ENCODE results near the gene PTPN14.

PTPN14 gene

DNA sequence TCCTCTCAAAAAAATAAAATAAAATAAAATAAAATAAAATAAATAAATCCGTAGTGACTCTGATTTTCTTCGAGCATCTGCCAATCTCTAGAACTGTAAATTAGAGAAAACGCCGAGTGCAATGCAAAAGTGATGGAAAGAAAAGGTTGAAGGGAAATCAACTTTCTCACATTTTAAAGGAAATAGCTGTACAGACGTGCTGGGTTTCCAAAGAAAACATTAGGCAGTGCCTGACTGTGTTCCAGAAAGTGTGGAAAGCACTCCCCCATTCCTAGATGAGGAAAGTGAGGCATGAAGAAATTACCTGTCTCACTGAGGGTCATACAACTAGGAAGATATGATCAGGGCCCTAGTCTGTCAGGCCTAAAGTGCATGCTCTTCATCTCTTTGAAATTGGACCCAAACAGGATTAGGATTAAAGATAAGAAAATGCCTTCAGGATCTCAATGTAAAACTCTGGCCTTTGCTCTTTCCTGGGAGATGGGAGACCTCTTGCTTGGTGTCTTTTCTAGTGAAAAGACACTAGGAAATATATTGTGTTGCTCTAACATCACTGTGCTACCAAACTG lies 1.8 kb upstream of the PTPN14 start:
- no peak overlapping the region for H3K27ac Mint-ChIP-seq
- H3K36me3 Mint-ChIP-seq (ENCODE audit: low read depth) = no peaks in the 10 kb centered on the region
- H3K9me3 Mint-ChIP-seq = no peaks in the 10 kb centered on the region
- intact Hi-C loops (cut with micrococcal nuclease) = no loop called here
- peaks cover 54% of the 10 kb centered on the region for H3K27me3 Mint-ChIP-seq
- H3K4me3 Mint-ChIP-seq = no peak overlapping the region
- peaks cover 19% of the 10 kb centered on the region for H3K4me1 Mint-ChIP-seq (ENCODE audit: low read depth)

DNA sequence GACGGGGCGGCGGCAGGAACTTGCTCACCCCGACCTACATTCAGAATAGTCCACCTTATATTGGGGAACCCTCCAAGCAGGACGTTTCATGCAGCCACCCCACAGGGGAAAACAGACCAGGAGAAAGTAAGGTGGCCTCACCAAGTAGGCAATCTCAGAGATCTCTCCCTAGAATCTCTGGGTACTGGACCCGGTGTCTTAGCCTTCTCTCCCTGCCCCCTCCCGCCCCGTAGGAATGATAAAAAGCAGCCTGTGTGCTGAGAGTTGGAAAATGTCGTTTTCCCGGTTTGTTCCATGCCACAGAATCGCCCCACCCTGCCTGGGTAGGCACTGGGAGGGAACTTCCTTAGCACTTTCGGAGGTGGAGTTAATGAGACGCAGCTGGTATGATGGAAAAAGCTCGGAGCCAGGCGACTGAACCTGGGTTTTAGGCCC lies 789 bp upstream of the PTPN14 start:
- Mint-ChIP-seq H3K4me1 (ENCODE audit: low read depth) (peaks cover 13% of the 10 kb centered on the region), H3K9me3 (no peaks in the 10 kb centered on the region), H3K27me3 (peaks cover 60% of the 10 kb centered on the region), H3K27ac (no peak overlapping the region), H3K36me3 (ENCODE audit: low read depth) (no peaks in the 10 kb centered on the region), H3K4me3 (peak overlapping the region; percentile 67)
- intact Hi-C loops (cut with micrococcal nuclease) = no loop called here

GRCh38 chr1:214550857-214551435 lies 456 bp downstream of the PTPN14 start:
- H3K27me3 Mint-ChIP-seq = peaks cover 61% of the 10 kb centered on the region
- intact Hi-C loops (cut with micrococcal nuclease) = no loop called here
- H3K9me3 Mint-ChIP-seq = no peaks in the 10 kb centered on the region
- H3K4me1 Mint-ChIP-seq (ENCODE audit: low read depth) = peaks cover 13% of the 10 kb centered on the region
- no peak overlapping the region for H3K27ac Mint-ChIP-seq
- H3K36me3 Mint-ChIP-seq (ENCODE audit: low read depth) = no peaks in the 10 kb centered on the region
- H3K4me3 Mint-ChIP-seq = peak overlapping the region; percentile 72

- H3K4me3 Mint-ChIP-seq = no peak overlapping the region
- peaks cover 13% of the 10 kb centered on the region for H3K4me1 Mint-ChIP-seq (ENCODE audit: low read depth)
- no peaks in the 10 kb centered on the region for H3K9me3 Mint-ChIP-seq
- intact Hi-C loops (cut with micrococcal nuclease) = no loop called here
- peaks cover 60% of the 10 kb centered on the region for H3K27me3 Mint-ChIP-seq
- H3K36me3 Mint-ChIP-seq (ENCODE audit: low read depth) = no peaks in the 10 kb centered on the region
- H3K27ac Mint-ChIP-seq = no peak overlapping the region
Measured at GRCh38 chr1:214550013-214550856, 1.2 kb downstream of the PTPN14 start.

GRCh38 chr1:214549604-214550003 lies 1.8 kb downstream of the PTPN14 start:
- Mint-ChIP-seq H3K27me3 (peaks cover 59% of the 10 kb centered on the region), H3K9me3 (no peaks in the 10 kb centered on the region), H3K4me1 (ENCODE audit: low read depth) (peaks cover 13% of the 10 kb centered on the region), H3K27ac (no peak overlapping the region), H3K36me3 (ENCODE audit: low read depth) (no peaks in the 10 kb centered on the region), H3K4me3 (no peak overlapping the region)
- intact Hi-C loops (cut with micrococcal nuclease) = no loop called here

DNA sequence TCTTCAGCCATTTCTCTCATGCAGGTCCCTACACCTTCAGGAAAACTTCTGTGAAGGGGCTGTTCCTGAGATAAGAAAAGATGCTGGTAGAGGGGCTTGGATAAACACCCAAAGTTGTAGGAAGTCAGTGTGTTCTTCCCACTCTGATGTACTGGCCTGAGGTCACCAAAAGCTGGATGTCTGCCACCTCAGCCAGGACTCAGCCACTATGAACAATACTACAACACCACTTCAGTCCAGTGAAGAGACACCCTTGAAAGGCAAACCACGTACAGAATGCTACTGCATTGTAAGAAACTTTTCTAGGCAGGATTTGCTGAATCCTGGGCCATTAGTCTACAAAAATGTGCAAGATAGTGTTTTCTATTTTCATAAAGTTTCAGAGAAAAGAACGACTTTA lies 2.4 kb downstream of the PTPN14 start:
- peaks cover 58% of the 10 kb centered on the region for H3K27me3 Mint-ChIP-seq
- intact Hi-C loops (cut with micrococcal nuclease) = no loop called here

GRCh38 chr1:214548271-214548670 lies 3.1 kb downstream of the PTPN14 start:
- H3K4me1 Mint-ChIP-seq (ENCODE audit: low read depth) = peaks cover 13% of the 10 kb centered on the region
- H3K4me3 Mint-ChIP-seq = no peak overlapping the region
- no peaks in the 10 kb centered on the region for H3K9me3 Mint-ChIP-seq
- no peaks in the 10 kb centered on the region for H3K36me3 Mint-ChIP-seq (ENCODE audit: low read depth)
- H3K27me3 Mint-ChIP-seq = peaks cover 58% of the 10 kb centered on the region
- intact Hi-C loops (cut with micrococcal nuclease) = no loop called here
- no peak overlapping the region for H3K27ac Mint-ChIP-seq

More for the DNA sequence above, 2.4 kb downstream of the PTPN14 start:
- peaks cover 13% of the 10 kb centered on the region for H3K4me1 Mint-ChIP-seq (ENCODE audit: low read depth)
- no peak overlapping the region for H3K27ac Mint-ChIP-seq
- H3K36me3 Mint-ChIP-seq (ENCODE audit: low read depth) = no peaks in the 10 kb centered on the region
- H3K9me3 Mint-ChIP-seq = no peaks in the 10 kb centered on the region
- no peak overlapping the region for H3K4me3 Mint-ChIP-seq

- Mint-ChIP-seq H3K27ac (no peak overlapping the region), H3K27me3 (peaks cover 54% of the 10 kb centered on the region), H3K9me3 (no peaks in the 10 kb centered on the region), H3K4me3 (no peak overlapping the region), H3K4me1 (ENCODE audit: low read depth) (peaks cover 13% of the 10 kb centered on the region), H3K36me3 (ENCODE audit: low read depth) (no peaks in the 10 kb centered on the region)
- intact Hi-C loops (cut with micrococcal nuclease) = no loop called here
Measured at GRCh38 chr1:214547747-214548146, 3.7 kb downstream of the PTPN14 start.

DNA sequence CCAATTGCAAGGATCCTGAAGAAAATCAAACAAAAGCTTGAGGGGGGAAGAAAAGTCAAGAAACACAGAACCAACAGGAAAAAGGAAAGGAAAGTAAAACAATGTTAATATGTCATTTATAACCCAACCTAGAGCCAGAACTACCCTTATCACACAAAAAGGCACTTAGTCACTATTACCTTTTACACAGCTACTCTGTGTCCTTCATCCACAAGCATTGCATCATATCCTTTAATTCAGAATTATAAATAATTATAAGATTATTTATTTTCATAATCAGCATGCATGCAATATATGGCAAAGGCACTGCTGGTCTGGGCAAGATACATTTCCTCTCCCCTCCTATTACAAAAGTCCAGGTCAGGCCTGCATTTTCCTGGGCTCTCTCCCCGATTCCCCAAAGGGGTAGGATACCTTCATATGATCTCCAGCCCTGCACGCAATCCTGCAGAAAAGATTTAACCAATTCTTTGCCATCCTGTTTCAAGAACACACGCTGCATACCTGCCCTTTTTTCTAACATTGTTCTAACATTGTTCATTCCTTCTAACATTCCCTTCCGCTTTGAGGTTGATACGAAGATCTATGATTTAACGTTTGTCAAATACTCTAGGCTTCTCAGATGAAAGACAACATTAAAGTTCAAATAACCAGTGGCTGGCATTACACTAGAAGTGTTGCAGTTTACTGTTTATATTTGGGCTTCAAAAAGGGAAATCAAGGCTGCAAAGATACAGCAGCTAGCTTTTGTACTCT lies 4.3 kb downstream of the PTPN14 start:
- H3K4me3 Mint-ChIP-seq = no peak overlapping the region
- H3K9me3 Mint-ChIP-seq = no peaks in the 10 kb centered on the region
- H3K36me3 Mint-ChIP-seq (ENCODE audit: low read depth) = no peaks in the 10 kb centered on the region
- H3K4me1 Mint-ChIP-seq (ENCODE audit: low read depth) = peaks cover 13% of the 10 kb centered on the region
- H3K27me3 Mint-ChIP-seq = peaks cover 47% of the 10 kb centered on the region
- no peak overlapping the region for H3K27ac Mint-ChIP-seq
- intact Hi-C loops (cut with micrococcal nuclease) = no loop called here

DNA sequence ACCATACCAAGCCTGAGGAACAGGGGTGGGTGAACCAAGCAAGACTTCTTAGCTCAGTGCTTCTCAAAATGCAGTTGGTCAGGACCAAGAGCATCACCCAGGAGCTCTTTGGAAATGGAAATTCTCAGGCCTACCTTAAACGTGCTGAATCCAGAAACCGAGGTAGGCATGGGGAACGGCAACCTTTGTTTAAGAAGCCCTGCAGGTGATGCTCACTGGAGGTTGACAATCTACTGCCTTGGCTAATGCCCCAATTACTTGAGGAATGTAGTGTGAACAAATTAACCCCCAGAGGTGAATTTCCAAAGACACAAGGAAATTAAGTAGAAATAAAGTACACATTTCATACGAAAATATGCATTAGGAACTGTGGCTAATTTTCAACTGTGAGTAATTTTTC lies 5.3 kb downstream of the PTPN14 start:
- H3K4me3 Mint-ChIP-seq = no peak overlapping the region
- H3K27me3 Mint-ChIP-seq = peaks cover 38% of the 10 kb centered on the region
- H3K9me3 Mint-ChIP-seq = no peaks in the 10 kb centered on the region
- no peaks in the 10 kb centered on the region for H3K36me3 Mint-ChIP-seq (ENCODE audit: low read depth)
- intact Hi-C loops (cut with micrococcal nuclease) = no loop called here
- H3K4me1 Mint-ChIP-seq (ENCODE audit: low read depth) = peaks cover 3% of the 10 kb centered on the region
- H3K27ac Mint-ChIP-seq = no peak overlapping the region

DNA sequence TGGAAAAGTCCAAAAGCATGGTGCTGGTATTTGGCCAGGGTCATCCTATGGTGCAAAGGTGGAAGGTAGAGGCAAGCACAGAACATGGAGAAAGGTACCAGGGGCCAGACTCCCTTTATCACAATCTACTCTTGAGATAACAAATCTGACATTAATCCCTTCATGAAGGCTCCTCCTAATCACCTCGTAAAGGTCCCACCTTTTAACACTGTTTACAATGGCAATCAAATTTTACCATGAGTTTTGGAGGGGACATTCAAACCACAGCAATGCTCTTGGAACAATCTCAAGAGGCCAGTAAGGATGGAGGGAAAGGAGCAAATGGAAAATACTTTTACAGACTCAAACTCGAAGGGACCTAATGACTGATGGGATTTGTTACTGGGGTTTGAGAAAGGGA lies 6.1 kb downstream of the PTPN14 start:
- Mint-ChIP-seq H3K4me3 (no peak overlapping the region), H3K9me3 (no peaks in the 10 kb centered on the region), H3K27ac (no peak overlapping the region), H3K36me3 (ENCODE audit: low read depth) (no peaks in the 10 kb centered on the region), H3K27me3 (peaks cover 30% of the 10 kb centered on the region), H3K4me1 (ENCODE audit: low read depth) (no peaks in the 10 kb centered on the region)
- intact Hi-C loops (cut with micrococcal nuclease) = no loop called here

GRCh38 chr1:214544791-214545190 lies 6.6 kb downstream of the PTPN14 start:
- intact Hi-C loops (cut with micrococcal nuclease) = no loop called here
- Mint-ChIP-seq H3K27ac (no peak overlapping the region), H3K4me3 (no peak overlapping the region), H3K27me3 (peaks cover 25% of the 10 kb centered on the region), H3K9me3 (no peaks in the 10 kb centered on the region), H3K4me1 (ENCODE audit: low read depth) (no peaks in the 10 kb centered on the region), H3K36me3 (ENCODE audit: low read depth) (no peaks in the 10 kb centered on the region)

- intact Hi-C loops (cut with micrococcal nuclease) = no loop called here
- Mint-ChIP-seq H3K36me3 (ENCODE audit: low read depth) (no peaks in the 10 kb centered on the region), H3K27ac (no peak overlapping the region)
Measured at GRCh38 chr1:214542275-214543199, 8.9 kb downstream of the PTPN14 start.

More at GRCh38 chr1:214542275-214543199, 8.9 kb downstream of the PTPN14 start:
- H3K4me1 Mint-ChIP-seq (ENCODE audit: low read depth) = no peaks in the 10 kb centered on the region
- H3K27me3 Mint-ChIP-seq = peaks cover 12% of the 10 kb centered on the region
- H3K9me3 Mint-ChIP-seq = no peaks in the 10 kb centered on the region
- no peak overlapping the region for H3K4me3 Mint-ChIP-seq

All from dendritic cell treated with granulocyte-macrophage colony-stimulating factor and Interleukin-4, amounts not matched to agents 40 ng/mL and 50 ng/mL, for 4 days (primary cell).